ENCODE measurements around the gene SRSF8. TPM values are rescaled to one million over a fixed set of nuclear protein-coding genes. Genes with fewer than 3 reads are reported as not detected.
A peak's percentile ranks its signal among the peaks of the same experiment; 100 is the strongest.
"Not testable (repeated sequence)": the region's sequence is repeated elsewhere in the genome, so short reads cannot be mapped to it uniquely, and the experiment has no call there.

The SRSF8 gene, protein sequence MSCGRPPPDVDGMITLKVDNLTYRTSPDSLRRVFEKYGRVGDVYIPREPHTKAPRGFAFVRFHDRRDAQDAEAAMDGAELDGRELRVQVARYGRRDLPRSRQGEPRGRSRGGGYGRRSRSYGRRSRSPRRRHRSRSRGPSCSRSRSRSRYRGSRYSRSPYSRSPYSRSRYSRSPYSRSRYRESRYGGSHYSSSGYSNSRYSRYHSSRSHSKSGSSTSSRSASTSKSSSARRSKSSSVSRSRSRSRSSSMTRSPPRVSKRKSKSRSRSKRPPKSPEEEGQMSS
- polyA plus RNA-seq (2013, experiment 1 of 2; ENCODE audit: insufficient read length) = 14.3 TPM
- 13.4 TPM for polyA plus RNA-seq (2013, experiment 2 of 2; ENCODE audit: insufficient read length)

DNA sequence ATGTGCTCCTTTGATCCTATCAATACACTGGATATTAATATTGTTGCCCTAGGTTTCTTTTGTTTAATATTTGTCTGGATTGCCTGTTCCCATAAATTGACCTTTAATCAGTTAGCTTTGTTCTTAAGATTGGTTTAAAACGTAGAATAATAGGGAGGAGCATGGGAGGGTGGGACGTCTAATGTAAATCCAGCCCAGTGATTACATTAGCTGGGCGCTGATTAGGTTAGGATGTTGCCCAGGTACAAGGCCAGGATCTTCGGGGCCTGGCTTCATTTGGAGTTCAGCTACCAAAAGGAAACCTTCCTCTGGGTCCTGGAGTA, at the start of gene SRSF8:
Gene SRSF8, plus strand, starts transcription at position 204 of the 323 bp plus-strand sequence. CDS start 308 bp downstream, outside the sequence.
- no peak for DNase-seq

DNA sequence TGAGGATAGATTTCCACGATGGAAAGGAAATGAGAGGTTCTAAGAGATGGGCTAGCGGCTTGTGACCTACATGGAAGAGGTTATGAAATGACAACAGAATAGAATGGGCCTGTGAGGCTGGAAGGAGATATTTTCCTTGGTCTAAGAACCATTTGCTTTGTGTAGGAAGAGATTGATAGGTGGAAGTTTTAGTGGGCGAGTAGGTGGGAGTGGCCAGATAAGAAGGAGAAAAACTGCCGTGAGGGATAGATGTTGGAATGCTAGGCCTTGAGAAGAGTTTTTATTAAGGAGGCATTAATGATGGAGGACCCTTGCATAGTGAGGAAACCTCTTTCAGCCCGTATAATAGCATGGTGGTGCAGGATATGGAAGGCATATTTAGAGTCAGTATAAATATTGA, 45.3 kb upstream of the SRSF8 start:
- DNase-seq = not testable (repeated sequence)

DNA sequence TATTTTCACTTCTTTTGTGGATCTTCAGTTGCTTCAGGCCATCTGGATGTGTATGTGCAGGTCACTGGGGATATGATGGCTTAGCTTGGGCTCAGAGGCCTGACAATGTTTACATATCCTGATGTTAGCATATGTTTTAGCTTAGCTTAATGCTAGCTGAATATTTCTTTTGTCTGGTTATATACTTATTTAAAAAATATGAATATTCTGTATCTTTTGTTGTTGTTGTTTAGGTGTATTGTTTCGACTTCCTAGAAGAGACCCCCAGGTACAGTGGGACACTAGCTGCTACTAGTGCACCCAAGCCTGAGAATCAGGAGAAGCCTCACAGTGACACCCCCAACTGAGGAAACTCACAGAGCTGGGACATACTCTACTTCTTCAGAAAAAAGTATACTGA, 41.8 kb upstream of the SRSF8 start, which contains the start of gene KDM4E:
Gene KDM4E, plus strand, starts transcription at position 301 of the 400 bp plus-strand sequence. CDS start 300 bp downstream, outside the sequence.
- DNase-seq = no peak

DNA sequence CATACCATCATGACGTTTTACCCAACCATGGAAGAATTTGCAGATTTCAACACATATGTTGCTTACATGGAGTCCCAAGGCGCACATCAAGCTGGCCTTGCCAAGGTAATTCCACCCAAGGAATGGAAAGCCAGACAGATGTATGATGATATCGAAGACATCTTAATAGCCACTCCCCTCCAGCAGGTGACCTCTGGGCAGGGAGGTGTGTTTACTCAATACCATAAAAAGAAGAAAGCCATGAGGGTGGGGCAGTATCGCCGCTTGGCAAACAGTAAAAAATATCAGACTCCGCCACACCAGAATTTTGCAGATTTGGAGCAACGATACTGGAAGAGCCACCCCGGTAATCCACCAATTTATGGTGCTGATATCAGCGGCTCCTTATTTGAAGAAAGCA, 41.1 kb upstream of the SRSF8 start:
- DNase-seq = not testable (repeated sequence)

DNA sequence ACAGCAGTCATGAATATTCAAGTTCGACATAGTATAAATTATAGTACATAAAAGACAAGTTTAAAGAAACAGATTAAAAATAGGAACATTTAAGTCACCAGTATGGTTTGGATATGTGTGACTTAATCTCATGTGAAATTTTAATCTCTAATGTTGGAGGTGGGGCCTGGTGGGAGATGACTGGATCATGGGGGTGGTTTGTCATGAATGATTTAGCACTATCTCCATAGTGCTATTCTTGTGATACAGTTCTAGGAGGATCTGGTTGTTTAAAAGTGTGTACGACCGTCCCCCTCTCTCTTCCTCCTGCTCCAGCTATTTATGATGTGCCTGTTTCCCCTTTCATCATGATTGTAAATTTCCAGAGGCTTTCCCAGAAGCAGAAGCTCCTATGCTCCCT, 38.4 kb upstream of the SRSF8 start:
- no peak for DNase-seq

DNA sequence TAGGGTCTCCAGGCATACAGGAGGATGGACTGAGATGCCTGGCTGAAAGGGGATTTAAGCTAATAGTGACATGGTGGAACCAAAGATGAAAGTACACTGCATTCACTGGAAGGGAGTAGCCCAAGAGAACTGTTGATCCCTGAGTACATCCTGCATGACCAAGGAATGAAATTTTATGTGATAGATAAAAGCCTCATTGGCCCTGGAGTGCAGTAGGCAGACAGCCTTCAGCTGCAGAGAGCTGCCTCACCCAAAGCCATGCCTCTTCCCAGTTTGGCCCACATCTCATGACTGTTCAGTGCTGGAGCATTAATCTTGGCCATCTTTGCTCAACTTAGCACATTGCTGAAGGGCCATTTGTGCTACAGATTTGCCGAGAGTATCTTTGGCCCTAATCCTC, 33.7 kb upstream of the SRSF8 start:
- DNase-seq = no peak

DNA sequence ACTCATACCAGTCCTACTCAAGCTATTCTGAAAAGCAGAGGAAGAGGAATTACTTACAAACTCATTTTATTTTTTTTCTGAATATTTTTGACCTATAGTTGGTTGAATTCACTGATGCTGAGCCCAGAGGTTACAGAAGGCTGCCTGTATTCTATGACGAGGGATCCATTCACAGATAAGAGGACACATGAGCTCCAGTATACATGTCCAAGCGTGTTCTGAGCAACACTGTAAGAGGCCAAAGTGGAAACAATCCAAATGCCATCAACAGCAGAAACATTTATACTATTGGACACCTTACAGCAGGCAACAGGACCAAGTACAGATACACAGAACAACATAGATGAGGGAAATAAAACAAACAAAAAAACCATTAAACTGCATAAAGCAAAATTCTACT, 31.4 kb upstream of the SRSF8 start:
- DNase-seq = no peak

DNA sequence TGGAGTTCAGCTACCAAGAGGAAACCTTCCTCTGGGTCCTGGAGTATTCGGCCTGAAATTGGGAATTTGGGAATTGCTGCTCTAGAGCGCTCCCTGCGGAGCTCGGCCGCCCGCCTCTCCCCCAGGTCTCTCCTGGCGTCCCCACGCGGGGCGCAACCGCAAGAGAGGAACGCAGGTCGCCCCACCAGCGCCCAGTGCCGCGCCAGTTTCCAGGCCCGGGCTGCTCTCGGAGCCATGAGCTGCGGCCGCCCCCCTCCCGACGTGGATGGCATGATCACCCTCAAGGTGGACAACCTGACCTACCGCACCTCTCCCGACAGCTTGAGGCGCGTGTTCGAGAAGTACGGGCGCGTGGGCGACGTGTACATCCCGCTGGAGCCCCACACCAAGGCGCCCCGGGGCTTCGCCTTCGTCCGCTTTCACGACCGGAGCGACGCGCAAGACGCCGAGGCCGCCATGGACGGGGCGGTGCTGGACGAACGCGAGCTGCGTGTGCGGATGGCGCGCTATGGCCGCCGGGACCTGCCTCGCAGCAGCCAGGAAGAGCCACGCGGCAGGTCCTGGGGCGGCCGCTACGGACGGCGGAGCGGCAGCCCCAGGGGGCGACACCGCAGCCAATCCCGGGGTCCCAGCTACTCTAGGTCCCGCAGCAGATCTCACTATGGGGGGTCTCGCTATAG, 29.2 kb upstream of the SRSF8 start:
- peak; percentile 20 for DNase-seq

DNA sequence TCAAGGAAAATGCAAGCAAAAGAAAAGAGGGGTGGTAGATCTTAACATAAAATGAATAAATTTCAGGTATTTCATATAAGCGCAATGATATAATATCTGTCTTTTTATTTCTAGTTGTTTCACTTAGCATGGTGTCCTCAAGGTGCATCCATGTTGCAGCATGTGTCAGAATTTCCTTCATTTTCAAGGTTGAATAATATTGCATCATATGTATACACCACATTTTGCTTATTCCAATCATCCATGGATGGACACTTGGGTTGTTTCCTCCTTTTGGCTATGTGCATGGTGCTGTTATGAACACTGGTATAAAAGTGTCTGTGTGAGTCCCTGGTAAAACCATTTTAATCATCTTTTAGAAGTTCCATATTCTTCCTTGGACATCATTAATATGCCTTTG, 24.5 kb upstream of the SRSF8 start:
- DNase-seq = no peak

DNA sequence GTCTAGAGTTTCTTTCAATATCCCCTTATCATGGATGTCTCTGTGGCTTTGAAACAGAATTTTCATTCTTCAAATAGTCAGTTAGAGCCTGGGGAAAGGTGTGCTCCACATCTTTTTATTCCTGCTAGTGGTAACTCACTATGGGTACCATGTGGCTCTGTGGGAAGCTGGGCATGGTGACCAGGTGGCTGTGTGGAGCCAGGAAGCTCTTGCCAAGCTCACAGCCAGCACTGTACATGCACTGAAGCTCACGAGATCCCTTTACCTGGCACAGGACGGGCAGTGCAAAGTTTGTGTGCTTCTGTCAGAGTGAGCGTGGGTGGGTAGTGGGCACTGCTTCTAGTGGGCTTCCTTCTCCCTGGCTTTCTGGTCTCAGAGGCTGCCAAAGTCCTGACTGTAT, 23.8 kb upstream of the SRSF8 start:
- no peak for DNase-seq

DNA sequence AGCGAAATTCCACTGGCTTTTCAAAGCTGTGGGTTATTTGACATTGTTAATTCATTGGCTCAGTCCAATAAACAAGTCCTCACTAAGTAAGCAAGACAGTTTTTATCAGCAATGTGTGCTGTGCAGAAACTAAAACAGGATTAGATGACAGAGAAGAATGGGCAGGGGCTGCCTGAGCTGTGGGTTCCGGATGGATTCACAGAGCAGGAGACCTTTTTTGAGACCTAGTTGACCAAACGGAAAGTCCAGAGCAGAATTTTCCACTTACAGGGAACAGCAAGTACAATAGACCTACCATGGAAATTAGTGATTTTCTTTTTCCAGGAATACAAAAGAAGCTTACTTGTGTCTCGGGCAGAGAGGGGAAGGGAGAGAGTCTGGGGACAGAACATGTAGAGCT, 22.7 kb upstream of the SRSF8 start:
- no peak for DNase-seq

DNA sequence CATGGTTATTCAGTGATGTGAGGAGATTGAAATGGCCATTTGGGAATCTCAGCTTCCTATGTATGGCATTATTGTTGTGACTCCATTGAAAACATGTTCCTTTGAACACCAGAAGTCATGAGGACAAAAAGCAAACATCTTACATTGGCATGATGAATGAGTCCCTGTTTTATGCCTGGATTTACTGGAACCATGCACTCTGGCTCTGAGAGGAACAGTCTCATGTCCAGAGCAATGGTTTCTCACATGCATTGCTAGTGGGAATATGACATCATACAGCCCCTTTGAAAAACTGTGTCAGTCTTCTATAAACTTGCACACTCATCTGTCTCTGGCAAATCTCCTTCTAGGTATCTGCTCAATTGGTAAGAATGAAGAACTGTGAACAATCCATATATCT, 20.9 kb upstream of the SRSF8 start:
- no peak for DNase-seq

DNA sequence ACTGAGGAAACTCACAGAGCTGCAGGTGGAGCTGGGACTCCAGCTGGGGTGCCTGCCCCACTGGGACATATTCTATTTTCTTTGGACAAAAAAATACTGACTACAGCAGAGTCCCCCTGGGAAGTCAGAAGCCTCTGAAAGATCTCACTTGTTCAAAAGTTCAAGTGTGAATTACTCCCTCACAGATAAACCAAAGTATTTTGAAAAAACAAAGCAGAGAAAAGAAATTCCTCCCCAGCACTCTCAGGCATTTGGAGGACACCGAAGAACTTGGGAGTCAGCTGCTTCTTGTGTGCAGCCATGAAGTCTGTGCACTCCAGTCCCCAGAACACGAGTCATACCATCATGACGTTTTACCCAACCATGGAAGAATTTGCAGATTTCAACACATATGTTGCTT, 17.6 kb upstream of the SRSF8 start, which contains the start of gene KDM4F:
Gene KDM4F, plus strand, starts transcription at position 301 of the 400 bp plus-strand sequence.
- not testable (repeated sequence) for DNase-seq

DNA sequence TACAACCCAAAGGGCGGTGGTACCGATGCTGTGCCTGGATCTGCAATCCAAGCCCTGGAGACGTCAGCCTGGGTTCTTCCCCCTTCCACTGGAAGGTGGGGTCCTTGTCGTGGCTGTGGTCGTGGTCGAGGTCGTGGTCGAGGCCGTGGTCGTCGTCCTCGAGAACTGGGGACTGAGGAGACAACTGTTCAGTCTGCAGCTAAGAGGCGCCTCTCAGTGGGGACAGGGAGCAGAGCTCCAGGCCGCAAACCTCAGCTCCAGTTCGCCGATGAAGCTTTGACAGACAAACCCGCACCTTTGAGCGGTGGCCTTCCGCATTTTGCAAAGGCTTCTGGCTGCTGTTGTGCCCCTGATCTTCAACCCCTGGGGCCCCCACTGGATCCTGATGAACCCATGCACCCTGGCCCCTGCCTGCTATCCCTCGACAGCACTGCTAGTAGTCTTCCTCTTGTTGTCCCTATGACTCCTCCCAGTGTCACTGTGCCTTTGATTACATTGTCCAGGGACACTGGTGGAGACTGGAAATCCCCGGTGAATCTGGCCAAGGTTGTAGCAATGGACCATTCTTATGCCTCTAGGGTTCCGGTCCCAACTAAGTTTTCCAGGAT, 16.0 kb upstream of the SRSF8 start:
- DNase-seq = no peak

DNA sequence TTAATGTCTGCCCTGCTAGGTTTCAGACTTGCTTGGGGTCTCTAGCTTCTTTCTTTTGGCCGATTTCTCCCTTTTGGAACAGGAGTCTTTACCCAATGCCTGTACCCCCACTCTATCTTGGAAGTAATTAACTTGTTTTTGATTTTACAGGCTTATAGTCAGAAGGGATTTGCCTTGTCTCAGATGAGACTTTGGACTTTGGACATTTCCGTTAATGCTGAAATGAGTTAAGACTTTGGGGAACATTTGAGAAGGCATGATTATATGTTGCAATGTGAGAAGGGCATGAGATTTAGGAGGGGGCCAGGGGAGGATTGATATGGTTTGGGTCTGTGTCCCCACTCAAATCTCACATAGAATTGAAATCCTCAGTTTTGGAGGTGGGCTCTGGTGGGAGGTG, 12.4 kb upstream of the SRSF8 start:
- DNase-seq = no peak

DNA sequence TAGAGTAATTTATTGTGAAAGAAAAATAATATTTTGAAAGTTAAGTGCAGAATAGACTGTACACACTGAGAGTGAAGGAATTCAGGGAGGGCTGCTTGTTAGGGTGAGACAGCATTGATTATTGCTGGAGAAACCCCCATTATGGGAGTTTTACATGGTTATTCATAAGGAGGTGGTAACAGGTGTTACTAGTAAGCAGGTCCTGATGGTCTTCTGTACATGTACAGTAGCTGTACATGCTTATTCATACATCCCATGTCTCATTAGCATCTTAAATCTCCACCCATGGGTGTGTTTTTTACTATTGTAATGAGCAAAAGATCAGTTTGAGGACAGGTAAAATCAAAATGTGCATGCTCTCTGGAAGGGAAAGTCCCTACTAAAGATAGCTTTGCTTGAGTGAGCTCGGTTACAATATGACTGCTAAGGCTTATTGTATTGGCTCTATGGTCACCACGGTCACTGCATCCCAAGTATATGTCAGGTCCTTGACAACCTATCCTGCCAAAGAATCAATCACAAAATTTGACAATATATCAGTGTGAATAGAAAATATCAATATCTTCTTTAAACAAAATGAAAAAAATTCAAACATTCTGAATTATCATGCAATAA, 11.3 kb upstream of the SRSF8 start:
- no peak for DNase-seq

DNA sequence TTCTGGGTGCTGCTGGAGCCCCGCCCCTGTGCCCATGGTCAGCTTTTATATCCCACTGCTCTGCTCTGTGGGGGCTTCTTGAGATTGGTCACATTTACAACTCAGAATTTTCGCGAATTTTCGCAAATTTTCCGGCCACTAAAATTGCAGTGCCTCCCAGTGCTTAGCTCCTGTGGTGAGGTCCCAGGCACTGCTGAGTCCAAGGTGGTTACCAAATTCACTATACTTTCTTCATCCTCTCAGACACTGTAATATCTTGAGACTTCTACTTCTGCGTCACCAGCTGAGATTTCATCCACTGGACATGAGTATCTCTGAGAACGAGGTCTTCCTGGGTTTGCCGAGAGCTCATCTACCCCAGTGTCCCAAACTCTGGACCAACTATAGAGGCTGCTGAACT, 8.8 kb upstream of the SRSF8 start:
- DNase-seq = no peak

DNA sequence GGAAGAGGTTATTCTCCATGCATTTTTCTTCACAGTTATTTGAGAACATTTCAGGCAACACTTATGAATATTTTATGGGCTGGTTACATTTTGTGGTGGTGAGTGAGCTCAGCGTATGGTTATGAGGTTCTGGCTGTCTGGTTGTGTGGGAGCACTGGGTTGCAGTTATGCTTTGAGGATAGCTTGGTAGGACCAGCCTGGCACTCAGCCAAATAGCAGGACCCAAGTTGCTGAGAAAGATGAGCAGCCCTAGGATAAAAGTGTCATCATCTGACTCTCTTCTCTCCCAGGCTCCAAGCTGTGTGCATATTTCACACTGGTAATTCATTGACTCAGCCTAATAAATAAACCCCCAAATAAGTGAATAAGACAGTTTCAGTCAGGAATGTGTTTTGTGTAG, 8.1 kb upstream of the SRSF8 start:
- DNase-seq = no peak

DNA sequence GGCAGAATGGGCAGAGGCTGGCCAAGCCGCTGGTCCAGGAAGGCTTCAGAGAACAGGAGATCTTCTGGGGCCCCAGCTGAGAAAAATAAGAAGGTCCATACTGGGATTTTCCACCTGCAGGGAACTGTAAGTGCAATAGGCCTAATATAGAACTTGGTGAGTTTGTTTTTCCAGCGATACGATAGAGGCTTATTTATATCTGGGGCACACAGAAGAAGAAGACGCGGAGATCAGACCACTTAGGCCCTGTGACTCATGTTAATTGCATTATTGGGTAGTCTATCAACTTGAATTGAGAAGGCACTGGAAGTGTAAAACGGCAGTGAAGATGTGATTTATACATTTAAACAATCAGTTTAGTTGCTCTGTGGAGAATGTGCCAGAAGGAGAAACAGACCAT, 7.7 kb upstream of the SRSF8 start:
- no peak for DNase-seq

DNA sequence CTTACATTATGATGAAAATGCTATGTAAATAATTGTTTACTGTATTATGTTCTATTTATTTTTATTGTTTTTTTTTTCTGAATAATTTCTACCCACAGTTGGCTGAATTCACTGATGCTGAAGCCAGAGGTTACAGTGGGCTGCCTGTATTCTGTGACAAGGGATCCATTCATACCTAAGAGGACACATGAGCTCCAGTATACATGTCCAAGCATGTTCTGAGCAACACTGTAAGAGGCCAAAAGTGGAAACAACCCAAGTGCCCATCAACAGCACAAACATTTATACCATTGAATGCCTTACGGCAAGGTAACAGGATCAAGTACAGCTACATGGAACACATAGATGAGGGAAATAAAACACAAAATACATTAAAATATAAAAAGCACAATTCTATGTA, 1.4 kb upstream of the SRSF8 start:
- no peak for DNase-seq

DNA sequence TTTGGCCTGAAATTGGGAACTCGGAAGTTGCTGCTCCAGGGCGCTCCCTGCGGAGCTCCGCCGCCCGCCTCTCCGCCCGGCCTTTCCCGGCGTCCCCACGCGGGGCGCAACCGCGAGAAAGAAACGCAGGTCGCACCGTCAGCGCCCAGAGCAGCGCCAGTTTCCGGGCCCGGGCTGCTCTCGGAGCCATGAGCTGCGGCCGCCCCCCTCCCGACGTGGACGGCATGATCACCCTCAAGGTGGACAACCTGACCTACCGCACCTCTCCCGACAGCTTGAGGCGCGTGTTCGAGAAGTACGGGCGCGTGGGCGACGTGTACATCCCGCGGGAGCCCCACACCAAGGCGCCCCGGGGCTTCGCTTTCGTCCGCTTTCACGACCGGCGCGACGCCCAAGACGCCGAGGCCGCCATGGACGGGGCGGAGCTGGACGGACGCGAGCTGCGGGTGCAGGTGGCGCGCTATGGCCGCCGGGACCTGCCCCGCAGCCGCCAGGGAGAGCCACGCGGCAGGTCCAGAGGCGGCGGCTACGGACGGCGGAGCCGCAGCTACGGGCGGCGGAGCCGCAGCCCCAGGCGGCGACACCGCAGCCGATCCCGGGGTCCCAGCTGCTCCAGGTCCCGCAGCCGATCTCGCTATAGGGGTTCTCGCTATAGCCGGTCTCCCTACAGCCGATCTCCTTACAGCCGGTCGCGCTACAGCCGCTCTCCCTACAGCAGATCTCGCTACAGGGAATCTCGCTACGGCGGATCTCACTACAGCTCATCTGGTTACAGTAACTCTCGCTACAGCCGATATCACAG, 521 bp downstream of the SRSF8 start:
- DNase-seq = peak; percentile 76

DNA sequence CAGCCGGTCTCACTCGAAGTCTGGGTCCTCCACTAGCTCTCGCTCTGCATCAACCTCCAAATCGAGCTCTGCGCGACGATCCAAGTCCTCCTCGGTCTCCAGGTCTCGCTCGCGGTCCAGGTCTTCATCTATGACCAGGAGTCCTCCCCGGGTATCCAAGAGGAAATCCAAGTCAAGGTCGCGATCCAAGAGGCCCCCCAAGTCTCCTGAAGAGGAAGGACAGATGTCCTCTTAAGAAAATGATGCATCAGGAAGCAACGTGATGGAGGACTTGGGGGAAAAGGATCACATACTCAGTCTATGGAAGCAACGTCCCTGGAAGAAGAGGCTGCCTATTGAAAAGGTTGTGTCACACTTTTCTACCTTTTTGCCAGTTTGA, 1.1 kb downstream of the SRSF8 start:
- no peak for DNase-seq

DNA sequence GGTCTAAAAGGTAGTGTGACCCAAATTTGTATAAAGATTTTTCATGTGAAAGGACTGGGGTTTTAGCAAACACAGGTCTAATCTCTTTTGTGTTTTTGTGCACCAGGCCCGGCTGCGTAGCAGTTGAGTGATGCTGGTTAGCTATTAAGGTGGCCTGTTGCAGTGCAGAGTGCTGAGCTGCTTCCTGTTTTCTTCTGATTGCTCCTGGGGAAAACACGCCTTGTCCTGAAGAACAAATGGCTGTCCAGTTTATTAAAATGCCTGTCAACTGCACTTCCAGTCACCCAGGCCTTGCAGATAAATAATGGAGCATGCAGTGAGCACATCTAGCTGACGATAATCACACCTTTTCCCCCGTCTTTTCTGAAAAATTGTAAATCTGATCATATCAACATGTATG, 1.8 kb downstream of the SRSF8 start:
- peak; percentile 85 for DNase-seq
